HEK293T (cell line): ENCODE results near the gene RCAN3.
A peak's percentile ranks its signal among the peaks of the same experiment; 100 is the strongest.

Experiments
- CTCF ChIA-PET: fragments of 350-600 bp; formaldehyde crosslinking; extraction: SDS; loops from one replicate; lab custom pipeline; 2021; ENCODE audit warnings: antibody characterized with exemption, inconsistent platforms; lab: Yijun Ruan, JAX
- POLR2A ChIA-PET: fragments of 350-600 bp; formaldehyde crosslinking; extraction: SDS; loops from one replicate; lab custom pipeline; 2020; ENCODE audit warnings: antibody characterized with exemption, inconsistent platforms; lab: Yijun Ruan, JAX
- DNase-seq: peaks from one replicate; pipeline ENCODE4 v3.0.0; 2012; ENCODE audit warnings: mixed read lengths; ENCODE audit errors: extremely low spot score
- ARNT ChIP-seq: fragments of 450-650 bp; IDR thresholded peaks from 2 replicates; pipeline ENCODE4 v1.6.1; 2017; ENCODE audit warnings: mild to moderate bottlenecking
- BHLHE40 ChIP-seq: fragments of 450-650 bp; IDR thresholded peaks from 2 replicates; pipeline ENCODE4 v1.6.1; 2016; ENCODE audit warnings: mild to moderate bottlenecking, moderate library complexity, borderline replicate concordance
- CTBP1 ChIP-seq: fragments of 450-650 bp; IDR thresholded peaks from 2 replicates; pipeline ENCODE4 v1.6.1; 2016; ENCODE audit warnings: borderline replicate concordance
- ELF4 ChIP-seq: fragments of 450-650 bp; IDR thresholded peaks from 2 replicates; pipeline ENCODE4 v1.6.1; 2017; ENCODE audit warnings: antibody characterized with exemption
- FOXA1 ChIP-seq: fragments of 450-650 bp; IDR thresholded peaks from 2 replicates; pipeline ENCODE4 v1.6.1; 2016; ENCODE audit warnings: mild to moderate bottlenecking
- FOXK2 ChIP-seq: fragments of 450-650 bp; IDR thresholded peaks from 2 replicates; pipeline ENCODE4 v1.6.1; 2016; ENCODE audit warnings: mild to moderate bottlenecking
- FOXM1 ChIP-seq: fragments of 450-650 bp; IDR thresholded peaks from 2 replicates; pipeline ENCODE4 v1.6.1; 2017; ENCODE audit warnings: mild to moderate bottlenecking, borderline replicate concordance
- HDGF ChIP-seq: fragments of 450-650 bp; IDR thresholded peaks from 2 replicates; pipeline ENCODE4 v1.6.1; 2017; ENCODE audit warnings: antibody characterized with exemption, borderline replicate concordance
- L3MBTL2 ChIP-seq: fragments of 450-650 bp; conservative IDR thresholded peaks from 2 replicates; pipeline ENCODE4 v1.6.1; 2016; ENCODE audit warnings: mild to moderate bottlenecking
- LEF1 ChIP-seq: fragments of 450-650 bp; IDR thresholded peaks from 2 replicates; pipeline ENCODE4 v1.6.1; 2017; ENCODE audit warnings: mild to moderate bottlenecking, borderline replicate concordance
- NFRKB ChIP-seq: fragments of 450-650 bp; IDR thresholded peaks from 2 replicates; pipeline ENCODE4 v1.6.1; 2016; ENCODE audit warnings: mild to moderate bottlenecking, moderate library complexity
- PKNOX1 ChIP-seq: fragments of 450-650 bp; IDR thresholded peaks from 2 replicates; pipeline ENCODE4 v1.6.1; 2016
- SP1 ChIP-seq: fragments of 450-650 bp; IDR thresholded peaks from 2 replicates; pipeline ENCODE4 v1.6.1; 2017
- SUZ12 ChIP-seq: fragments of 450-650 bp; IDR thresholded peaks from 2 replicates; pipeline ENCODE4 v1.6.1; 2016; ENCODE audit warnings: mild to moderate bottlenecking
- TARDBP ChIP-seq: fragments of 450-650 bp; IDR thresholded peaks from 2 replicates; pipeline ENCODE4 v1.6.1; 2016
- ZNF384 ChIP-seq: fragments of 450-650 bp; IDR thresholded peaks from 2 replicates; pipeline ENCODE4 v1.6.1; 2016

RCAN3 gene

GRCh38 chr1:24580756-24581155, 78.1 kb downstream of the RCAN3 start:
- no peak for DNase-seq
- ChIA-PET CTCF (no interaction called here), POLR2A (no interaction called here)
- no peak for TF ChIP-seq CTBP1
- TF ChIP-seq ELF4, result no peak
- no peak for TF ChIP-seq SP1
- no peak for TF ChIP-seq SUZ12
- no peak for TF ChIP-seq PKNOX1
- TF ChIP-seq FOXA1, result no peak
- TF ChIP-seq ARNT, result no peak
- no peak for TF ChIP-seq L3MBTL2
- no peak for TF ChIP-seq NFRKB
- TF ChIP-seq FOXM1, result no peak
- TF ChIP-seq TARDBP, result no peak
- no peak for TF ChIP-seq HDGF
- TF ChIP-seq FOXK2, result no peak
- TF ChIP-seq ZNF384, result no peak
- no peak for TF ChIP-seq LEF1
- TF ChIP-seq BHLHE40, result no peak

- TF ChIP-seq FOXK2 (no peak), SUZ12 (no peak), L3MBTL2 (no peak), BHLHE40 (no peak), FOXA1 (no peak), NFRKB (no peak), ZNF384 (no peak), TARDBP (no peak), FOXM1 (no peak)
- ChIA-PET CTCF (no interaction called here), POLR2A (no interaction called here)
- no peak for DNase-seq
Observed at GRCh38 chr1:24584171-24584647, 81.6 kb downstream of the RCAN3 start.

GRCh38 chr1:24586119-24586518, 83.5 kb downstream of the RCAN3 start:
- ChIA-PET POLR2A (no interaction called here), CTCF (interaction anchor here (1.8 to 2.4 kb wide), 4 partner anchors 10 to 171 kb away, joined by 7 to 18 read pairs (median 13); partner anchors contain the start of gene NIPAL3)
- DNase-seq, result no peak
- TF ChIP-seq CTBP1, result no peak
- no peak for TF ChIP-seq TARDBP
- no peak for TF ChIP-seq NFRKB
- TF ChIP-seq SUZ12, result no peak
- TF ChIP-seq ELF4, result no peak
- no peak for TF ChIP-seq PKNOX1
- TF ChIP-seq ZNF384, result no peak
- no peak for TF ChIP-seq LEF1
- no peak for TF ChIP-seq HDGF
- no peak for TF ChIP-seq BHLHE40
- no peak for TF ChIP-seq ARNT
- no peak for TF ChIP-seq FOXA1
- TF ChIP-seq FOXM1, result no peak
- no peak for TF ChIP-seq SP1
- TF ChIP-seq FOXK2, result no peak

- peak; percentile 76 for DNase-seq
- CTCF ChIA-PET, result interaction anchor here (0.6 to 2.4 kb wide), 16 partner anchors 9 to 540 kb away, joined by 3 to 18 read pairs (median 4); partner anchors contain the start of gene NIPAL3
Observed at GRCh38 chr1:24586970-24587820, 84.6 kb downstream of the RCAN3 start.

GRCh38 chr1:24588573-24588972, 85.9 kb downstream of the RCAN3 start:
- no peak for DNase-seq
- CTCF ChIA-PET, result interaction anchor here (0.6 to 2.3 kb wide), 2 partner anchors 14 to 673 kb away, joined by 3 to 18 read pairs; no protein-coding TSS in a partner anchor
- POLR2A ChIA-PET, result no interaction called here
- no peak for TF ChIP-seq FOXM1
- no peak for TF ChIP-seq HDGF
- TF ChIP-seq SUZ12, result no peak

More at GRCh38 chr1:24586970-24587820, 84.6 kb downstream of the RCAN3 start:
- TF ChIP-seq PKNOX1, result no peak
- TF ChIP-seq HDGF, result no peak
- TF ChIP-seq SP1, result no peak
- TF ChIP-seq BHLHE40, result no peak
- TF ChIP-seq FOXA1, result no peak
- no peak for TF ChIP-seq SUZ12
- POLR2A ChIA-PET, result interaction anchor here (0.8 to 0.9 kb wide), 2 partner anchors 9 to 171 kb away, joined by 4 to 5 read pairs; partner anchors contain the start of gene NIPAL3

- TF ChIP-seq ZNF384 (no peak), LEF1 (no peak), ARNT (no peak), CTBP1 (no peak), FOXM1 (no peak), FOXA1 (no peak), SUZ12 (no peak), L3MBTL2 (no peak), SP1 (no peak), ELF4 (no peak), HDGF (no peak), PKNOX1 (no peak), FOXK2 (no peak), BHLHE40 (no peak), TARDBP (no peak)
- ChIA-PET CTCF (no interaction called here), POLR2A (no interaction called here)
- DNase-seq, result no peak
Observed at GRCh38 chr1:24589200-24589599, 86.6 kb downstream of the RCAN3 start.
